Calu3 (cell line): ENCODE data around the gene NRG2. TPM values are rescaled to one million over a fixed set of nuclear protein-coding genes. Genes with fewer than 3 reads are reported as not detected.

ENCODE experiments used
- BruUV-seq: library from RNA; stranded (reverse); fragments of 400-500 nt; replicated peaks from 2 replicates; lab custom pipeline; 2021; lab: Mats Ljungman, UMichigan
- CTCF ChIA-PET: fragments of 300-600 bp; sonication (Branson Sonifier 250); formaldehyde crosslinking; loops from one replicate; lab custom pipeline; 2022; ENCODE audit warnings: antibody characterized with exemption; lab: Charles Lee
- DNase-seq: peaks from one replicate; pipeline ENCODE4 v3.0.0; 2022
- H3K27ac Mint-ChIP-seq: one replicate; pipeline ENCODE4 v1.8.0; 2022; ENCODE audit warnings: mixed read lengths; ENCODE audit not compliant: unreplicated experiment
- H3K27me3 Mint-ChIP-seq: one replicate; pipeline ENCODE4 v1.8.0; 2022; ENCODE audit warnings: mixed read lengths; ENCODE audit not compliant: unreplicated experiment
- H3K36me3 Mint-ChIP-seq: one replicate; pipeline ENCODE4 v1.8.0; 2022; ENCODE audit warnings: mild to moderate bottlenecking, moderate library complexity, mixed read lengths; ENCODE audit not compliant: insufficient read depth, unreplicated experiment
- H3K4me1 Mint-ChIP-seq: one replicate; pipeline ENCODE4 v1.8.0; 2022; ENCODE audit warnings: mild to moderate bottlenecking, low read depth, mixed read lengths; ENCODE audit not compliant: unreplicated experiment
- H3K4me3 Mint-ChIP-seq: one replicate; pipeline ENCODE4 v1.8.0; 2022; ENCODE audit warnings: mild to moderate bottlenecking, low read depth, moderate library complexity, mixed read lengths; ENCODE audit not compliant: unreplicated experiment
- H3K9me3 Mint-ChIP-seq: one replicate; pipeline ENCODE4 v1.8.0; 2022; ENCODE audit warnings: low read depth, mixed read lengths; ENCODE audit not compliant: unreplicated experiment
- CTCF ChIP-seq: fragments of 200-600 bp; IDR thresholded peaks from one replicate; pipeline ENCODE4 v1.8.0; 2022; ENCODE audit warnings: antibody characterized with exemption; ENCODE audit not compliant: unreplicated experiment
- intact Hi-C: fragments of 100-400 bp; cut with micrococcal nuclease; formaldehyde crosslinking; loops from one replicate; pipeline ENCODE4 v1.10.0; 2022; ENCODE audit not compliant: unreplicated experiment
- total RNA-seq: library from RNA; stranded (reverse); gene quantifications from 2 replicates; pipeline ENCODE4 v1.2.3, GENCODE V29; 2022

NRG2 gene
- total RNA-seq, 1 experiment from 2014 or later = 1.4 TPM

GRCh38 chr5:140073296-140073695 is 30.2 kb upstream of the NRG2 start:
- CTCF ChIA-PET = interaction anchor here (1.1 to 1.3 kb wide), 2 partner anchors 71 to 72 kb away, joined by 5 read pairs; no protein-coding TSS in a partner anchor
- Mint-ChIP-seq H3K27ac (no peak overlapping the region), H3K4me1 (peaks cover 8% of the 10 kb centered on the region), H3K27me3 (peaks cover 25% of the 10 kb centered on the region), H3K4me3 (no peak overlapping the region), H3K9me3 (no peaks in the 10 kb centered on the region), H3K36me3 (no peaks in the 10 kb centered on the region)
- intact Hi-C loops = loop anchor here (1.0 kb wide), 1 partner anchor 33 kb away; no protein-coding TSS in a partner anchor
- no peak for DNase-seq
- no TSS peak for BruUV-seq
- peak; percentile 43 for TF ChIP-seq CTCF

- Mint-ChIP-seq H3K4me3 (no peak overlapping the region), H3K36me3 (no peaks in the 10 kb centered on the region), H3K4me1 (peaks cover 8% of the 10 kb centered on the region), H3K9me3 (no peaks in the 10 kb centered on the region), H3K27ac (no peak overlapping the region), H3K27me3 (peaks cover 29% of the 10 kb centered on the region)
- no peak for TF ChIP-seq CTCF
- no TSS peak for BruUV-seq
- intact Hi-C loops = loop anchor here (1.0 kb wide), 1 partner anchor 33 kb away; no protein-coding TSS in a partner anchor
- DNase-seq = no peak
- CTCF ChIA-PET = interaction anchor here (0.5 to 1.1 kb wide), 5 partner anchors 12 to 73 kb away, joined by 3 to 5 read pairs (median 4); no protein-coding TSS in a partner anchor
Measured at GRCh38 chr5:140072812-140073211, 29.7 kb upstream of the NRG2 start.

GRCh38 chr5:140060816-140061215 is 17.7 kb upstream of the NRG2 start:
- Mint-ChIP-seq H3K4me1 (no peaks in the 10 kb centered on the region), H3K27me3 (peaks cover 25% of the 10 kb centered on the region), H3K4me3 (no peak overlapping the region), H3K9me3 (no peaks in the 10 kb centered on the region), H3K27ac (no peak overlapping the region), H3K36me3 (no peaks in the 10 kb centered on the region)
- no peak for TF ChIP-seq CTCF
- DNase-seq = no peak
- CTCF ChIA-PET = interaction anchor here (0.7 kb wide), 1 partner anchor 9 kb away, joined by 4 read pairs; no protein-coding TSS in a partner anchor
- intact Hi-C loops = no loop called here
- no TSS peak for BruUV-seq

- H3K27me3 Mint-ChIP-seq = peaks cover 8% of the 10 kb centered on the region
- intact Hi-C loops = no loop called here
- CTCF ChIA-PET = no interaction called here
- no peak overlapping the region for H3K4me3 Mint-ChIP-seq
- no peak for TF ChIP-seq CTCF
- H3K4me1 Mint-ChIP-seq = no peaks in the 10 kb centered on the region
- no peaks in the 10 kb centered on the region for H3K9me3 Mint-ChIP-seq
- BruUV-seq = no TSS peak
- no peak for DNase-seq
- H3K36me3 Mint-ChIP-seq = no peaks in the 10 kb centered on the region
- H3K27ac Mint-ChIP-seq = no peak overlapping the region
Measured at GRCh38 chr5:140058212-140058932, 15.3 kb upstream of the NRG2 start.
